ENCODE data around the gene NEK1.

Gene NEK1

DNA sequence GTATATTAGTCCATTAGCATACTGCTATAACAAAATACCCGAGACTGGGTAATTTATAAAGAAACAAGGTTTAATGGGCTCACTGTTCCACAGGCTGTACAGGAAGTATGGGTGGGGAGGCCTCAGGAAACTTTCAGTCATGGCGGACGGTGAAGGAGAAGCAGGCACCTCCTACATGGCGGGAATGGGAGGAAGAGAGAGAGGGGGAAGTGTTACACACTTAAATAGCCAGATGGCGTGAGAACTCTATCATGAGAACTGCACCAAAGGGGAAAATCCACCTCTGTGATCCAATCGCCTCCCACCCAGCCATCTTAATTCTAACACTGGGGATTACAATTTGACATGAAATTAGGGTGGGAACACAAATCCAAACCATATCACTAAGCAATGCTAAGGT, 242.7 kb downstream of the NEK1 start:
- DNase-seq (ENCODE audit: low read depth in 2 of 2): no peak

DNA sequence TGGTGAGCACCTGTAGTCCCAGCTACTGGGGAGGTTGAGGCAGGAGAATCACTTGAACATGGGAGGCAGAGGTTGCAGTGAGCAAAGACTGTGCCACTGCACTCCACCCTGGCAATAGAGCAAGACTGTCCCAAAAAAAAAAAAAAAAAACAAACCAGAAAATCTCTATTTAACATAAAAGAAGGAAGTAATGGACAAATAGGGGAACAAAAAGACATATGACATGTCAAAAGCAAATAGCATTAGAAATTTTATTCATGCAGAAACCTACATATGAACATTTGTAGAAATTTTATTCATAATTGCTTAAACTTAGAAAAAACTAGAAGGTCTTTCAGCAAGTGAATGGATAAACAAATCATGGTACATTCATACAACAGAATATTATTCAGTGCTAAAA, 244.6 kb downstream of the NEK1 start:
- DNase-seq (ENCODE audit: low read depth in 2 of 2): no peak

DNA sequence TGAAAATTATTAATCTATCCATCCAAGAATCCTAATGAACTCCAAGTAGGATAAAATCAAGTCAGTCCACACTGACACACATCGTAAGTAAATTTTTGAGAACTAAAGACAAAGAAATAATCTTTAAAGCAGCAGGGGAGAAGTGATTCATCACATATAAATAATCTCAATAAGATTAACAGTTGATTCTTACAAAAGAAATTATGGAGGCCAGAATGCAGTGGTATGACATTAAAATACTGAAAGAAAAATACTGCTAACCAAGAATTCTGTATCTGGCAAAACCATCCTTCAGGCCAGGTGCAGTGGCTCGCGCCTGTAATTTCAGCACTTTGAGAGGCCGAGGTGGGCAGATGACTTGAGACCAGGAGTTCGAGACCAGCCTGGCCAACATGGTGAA, 245.6 kb downstream of the NEK1 start:
- DNase-seq (ENCODE audit: low read depth in 2 of 2): no peak

DNA sequence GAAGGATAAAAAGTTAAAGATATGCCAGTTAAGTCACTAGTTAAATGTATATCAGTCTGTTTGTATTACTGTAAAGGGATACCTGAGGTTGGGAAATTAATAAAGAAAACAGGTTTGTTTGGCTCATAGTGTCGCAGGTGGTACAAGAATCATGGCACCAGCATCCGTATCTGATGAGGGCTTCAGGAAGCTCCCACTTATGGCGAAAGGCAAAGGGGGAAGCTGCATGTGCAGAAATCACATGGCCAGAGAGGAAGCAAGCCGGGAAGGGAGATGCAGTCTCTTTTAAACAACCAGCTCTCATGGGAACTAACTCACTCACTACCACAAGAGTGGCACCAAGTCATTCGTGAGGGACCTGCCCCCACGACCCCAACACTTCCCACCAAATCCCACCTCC, 249.8 kb downstream of the NEK1 start:
- no peak for DNase-seq (ENCODE audit: low read depth in 2 of 2)

DNA sequence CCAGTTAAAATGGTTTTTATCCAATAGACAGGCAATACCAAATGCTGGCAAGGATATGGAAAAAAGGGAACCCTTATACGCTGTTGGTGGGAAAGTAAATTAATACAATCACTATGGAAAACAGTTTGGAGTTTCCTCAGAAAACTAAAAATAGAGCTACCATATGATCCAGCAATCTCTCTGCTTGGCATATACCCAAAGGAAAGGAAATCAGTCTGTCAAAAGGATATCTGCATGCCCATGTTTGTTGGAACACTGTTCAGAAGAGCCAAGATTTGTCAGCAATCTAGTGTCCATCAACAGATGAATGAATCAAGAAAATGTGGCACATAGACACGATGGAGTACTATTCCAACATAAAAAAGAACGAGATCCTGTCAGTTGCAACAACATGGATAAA, 250.6 kb downstream of the NEK1 start:
- DNase-seq (ENCODE audit: low read depth in 2 of 2): no peak

DNA sequence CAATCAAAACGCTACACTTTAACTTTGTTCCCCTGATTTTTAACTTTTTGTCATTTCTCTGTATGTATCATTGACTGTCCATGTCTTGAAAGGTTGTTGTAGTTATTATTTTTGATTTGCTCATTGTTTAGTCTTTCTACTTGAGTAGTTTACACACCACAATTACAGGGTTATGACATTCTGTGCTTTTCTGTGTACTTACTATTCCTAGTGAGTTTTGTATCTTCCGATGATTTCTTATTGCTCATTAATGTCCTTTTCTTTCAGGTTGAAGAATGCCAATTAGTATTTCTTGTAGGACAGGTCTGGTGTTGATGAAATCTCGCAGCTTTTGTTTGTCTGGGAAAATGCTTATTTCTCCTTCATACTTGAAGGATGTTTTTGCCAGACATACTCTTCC, 252.4 kb downstream of the NEK1 start:
- DNase-seq (ENCODE audit: low read depth in 2 of 2): no peak

DNA sequence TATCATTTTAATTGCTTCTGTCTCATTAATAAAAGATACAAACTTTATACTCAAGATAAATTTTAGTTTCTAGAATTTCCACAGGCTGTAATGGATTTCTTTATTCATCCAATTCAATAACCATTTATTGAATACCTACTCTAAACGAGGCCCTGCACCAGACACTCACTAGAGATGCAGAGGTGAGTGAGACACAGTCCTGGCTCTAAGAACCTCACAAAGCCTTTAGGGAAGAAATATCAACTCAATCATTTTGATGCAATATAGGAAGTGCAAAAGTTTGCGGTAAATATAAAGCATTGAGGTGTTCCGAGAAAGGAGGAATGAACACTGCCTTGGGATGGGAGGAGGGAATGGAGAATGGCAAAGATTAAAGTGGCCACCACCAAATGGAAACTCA, 260.0 kb downstream of the NEK1 start:
- no peak for DNase-seq (ENCODE audit: low read depth in 2 of 2)

DNA sequence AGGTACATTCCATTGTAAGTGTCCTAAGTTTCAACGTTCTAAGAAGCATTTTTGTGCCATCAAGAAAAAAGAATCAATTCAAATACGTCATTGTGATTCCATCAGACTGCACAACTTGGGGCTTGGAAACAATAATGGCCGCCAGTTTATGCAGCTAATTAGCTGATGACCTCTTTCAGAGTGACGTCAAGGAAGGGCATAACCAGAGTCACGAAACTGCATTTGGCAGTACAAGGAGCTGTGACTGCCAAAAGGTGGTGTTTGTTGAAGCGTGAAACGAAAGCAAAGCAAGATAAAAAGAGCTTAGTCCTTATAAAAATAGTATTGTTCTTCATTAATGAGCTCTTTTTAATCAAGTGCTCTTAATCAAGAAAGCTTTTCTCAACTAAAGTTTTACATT, 260.5 kb downstream of the NEK1 start:
- DNase-seq (ENCODE audit: low read depth in 2 of 2): no peak

DNA sequence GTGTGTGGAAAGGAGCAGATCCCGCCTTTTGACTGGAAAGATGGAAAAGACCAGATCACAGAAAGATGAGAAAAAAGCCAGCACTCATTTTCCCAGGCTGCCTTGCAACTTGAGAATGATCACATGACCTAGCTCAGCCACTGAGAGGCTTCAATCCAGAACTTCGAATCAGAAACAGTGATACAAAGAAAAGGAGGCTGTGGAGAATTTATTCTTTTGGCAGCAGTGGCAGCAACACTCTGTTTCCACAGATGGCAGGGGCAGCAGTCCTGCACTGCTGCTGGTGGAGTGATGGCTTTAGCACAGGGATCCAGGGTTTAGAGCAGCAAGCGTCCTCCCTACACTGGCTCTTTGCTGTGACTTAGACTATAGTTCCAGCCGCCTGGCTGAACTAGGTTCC, 263.8 kb downstream of the NEK1 start:
- DNase-seq (ENCODE audit: low read depth in 2 of 2): no peak

DNA sequence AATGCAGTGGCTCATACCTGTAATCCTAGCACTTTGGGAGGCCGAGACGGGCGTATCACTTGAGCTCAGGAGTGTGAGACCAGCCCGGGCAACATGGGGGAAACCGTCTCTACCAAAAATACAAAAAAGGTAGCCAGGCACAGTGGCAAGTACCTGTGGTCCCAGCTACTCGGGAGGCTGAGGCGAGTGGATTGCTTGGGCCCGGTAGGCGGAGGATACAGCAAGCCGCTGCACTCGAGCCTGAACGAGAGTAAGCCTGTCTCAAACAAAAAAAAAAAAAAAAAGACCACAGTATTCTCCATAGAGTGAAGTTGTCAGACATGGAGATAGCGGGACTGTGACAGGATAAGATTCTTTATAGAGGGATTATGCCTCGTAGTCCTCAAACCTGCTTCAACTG, 265.5 kb downstream of the NEK1 start:
- no peak for DNase-seq (ENCODE audit: low read depth in 2 of 2)

DNA sequence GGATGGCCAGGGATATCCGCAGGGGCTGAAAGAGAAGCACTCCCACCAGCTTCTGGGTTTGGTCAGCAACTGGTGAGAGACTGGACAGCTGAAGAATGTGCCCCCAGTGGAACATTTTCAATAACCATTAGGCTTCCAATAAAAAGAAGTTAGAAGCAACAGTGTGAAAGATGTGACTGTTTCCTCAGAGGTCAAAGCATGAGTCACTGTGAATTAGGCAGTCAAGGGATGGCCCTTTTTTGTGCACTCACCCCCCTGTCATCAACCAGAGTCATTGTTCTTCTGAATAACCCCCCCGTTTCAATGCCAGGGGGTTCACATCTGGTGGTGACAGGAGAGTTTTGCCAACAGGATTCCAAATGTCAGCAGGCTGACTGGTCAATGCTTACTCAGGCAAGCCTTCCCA, 267.1 kb downstream of the NEK1 start:
- DNase-seq (ENCODE audit: low read depth in 2 of 2): no peak

Measured in activated CD8-positive, alpha-beta memory T cell treated with anti-CD3 and anti-CD28 coated beads for 4 hours (primary cell).